GM12878 (cell line): ENCODE data around the gene SPTY2D1. TPM values are rescaled to one million over a fixed set of nuclear protein-coding genes. Genes with fewer than 3 reads are reported as not detected.
"Not testable (repeated sequence)": the region's sequence is repeated elsewhere in the genome, so short reads cannot be mapped to it uniquely, and the experiment has no call there.

Experiments
- ATAC-seq: fragments of 200-7000 bp; cut with Tn5 transposase; 3 replicates; pipeline ENCODE4 v1.9.1; 2020; ENCODE audit warnings: mild to moderate bottlenecking, moderate library complexity
- BruUV-seq: library from RNA; stranded (reverse); fragments of 400-500 nt; replicated peaks from 2 replicates; lab custom pipeline; 2021; lab: Mats Ljungman, UMichigan
- CTCF ChIA-PET: fragments of 300-600 bp; sonication (Branson Sonifier 250); formaldehyde crosslinking; extraction: SDS; loops from one replicate; lab custom pipeline; 2021; ENCODE audit warnings: inconsistent platforms; lab: Yijun Ruan, JAX
- POLR2A ChIA-PET: fragments of 350-600 bp; formaldehyde crosslinking; extraction: SDS; loops from one replicate; lab custom pipeline; 2021; ENCODE audit warnings: inconsistent platforms; lab: Charles Lee
- RAD21 ChIA-PET: fragments of 300-600 bp; sonication (Branson Sonifier 250); formaldehyde crosslinking; loops from one replicate; lab custom pipeline; 2023; ENCODE audit warnings: antibody characterized with exemption; ENCODE audit not compliant: unreplicated experiment; lab: Charles Lee
- SMC1A ChIA-PET: fragments of 300-600 bp; sonication (Branson Sonifier 250); formaldehyde crosslinking; loops from one replicate; lab custom pipeline; 2023; ENCODE audit not compliant: unreplicated experiment, uncharacterized antibody; lab: Charles Lee
- DNase-seq: peaks from one replicate; pipeline ENCODE4 v3.0.0-alpha.2; 2011; ENCODE audit warnings: low read depth, low spot score
- FAIRE-seq: peaks from 3 replicates; lab custom pipeline; 2011; peaks lifted over from hg19 to GRCh38; lab: Jason Lieb, UNC
- H2AFZ ChIP-seq: 2 replicates; pipeline ENCODE4 v1.6.0; 2011; ENCODE audit warnings: low read depth, low read length, control low read depth; ENCODE audit not compliant: control insufficient read depth
- H3K27ac ChIP-seq: 2 replicates; pipeline ENCODE4 v1.5.1; 2011; ENCODE audit warnings: control low read depth; ENCODE audit not compliant: control insufficient read depth, insufficient read depth
- H3K27me3 ChIP-seq, 2 experiments: replicated peaks in 1 of 2; 2 replicates each; pipeline versions ENCODE4 v1.6.0 to v1.6.1; 2011; ENCODE audit warnings: low read length in 1 of 2; ENCODE audit not compliant: control insufficient read depth in 2 of 2, insufficient read depth in 2 of 2
- H3K36me3 ChIP-seq, 2 experiments: 2 replicates each; pipeline ENCODE4 v1.5.1; 2011; ENCODE audit warnings: low read length in 1 of 2; ENCODE audit not compliant: control insufficient read depth in 2 of 2, insufficient read depth in 2 of 2
- H3K4me1 ChIP-seq: 2 replicates; pipeline ENCODE4 v1.6.1; 2011; ENCODE audit warnings: mild to moderate bottlenecking, low read length, moderate library complexity, mixed read lengths; ENCODE audit not compliant: control insufficient read depth, insufficient read depth
- H3K4me2 ChIP-seq: 2 replicates; pipeline ENCODE4 v1.6.0; 2011; ENCODE audit warnings: control low read depth; ENCODE audit not compliant: control insufficient read depth, insufficient read depth
- H3K4me3 ChIP-seq: fragments of 200-600 bp; sonication (generic); 2 replicates; pipeline ENCODE4 v1.5.1; 2016
- H3K79me2 ChIP-seq: 2 replicates; pipeline ENCODE4 v1.6.0; 2011; ENCODE audit warnings: low read length; ENCODE audit not compliant: control insufficient read depth, insufficient read depth
- H3K9ac ChIP-seq: 2 replicates; pipeline ENCODE4 v1.8.0; 2011; ENCODE audit warnings: low read length, control low read depth, mixed read lengths; ENCODE audit not compliant: control insufficient read depth, insufficient read depth
- H3K9me3 ChIP-seq: replicated peaks from 3 replicates; pipeline ENCODE4 v1.5.1; 2011; ENCODE audit warnings: mild to moderate bottlenecking, low read length; ENCODE audit not compliant: control insufficient read depth, insufficient read depth
- H4K20me1 ChIP-seq: 2 replicates; pipeline ENCODE4 v1.6.0; 2011; ENCODE audit not compliant: control insufficient read depth, insufficient read depth
- MYC ChIP-seq: IDR thresholded peaks from 2 replicates; pipeline ENCODE4 v1.6.1; 2011; ENCODE audit warnings: mild to moderate bottlenecking, low read length, moderate library complexity, inconsistent platforms; ENCODE audit not compliant: insufficient read depth, insufficient replicate concordance, insufficient read length, severe bottlenecking
- SPI1 ChIP-seq: IDR thresholded peaks from 2 replicates; pipeline ENCODE4 v1.6.1; 2011; ENCODE audit warnings: low read depth, mild to moderate bottlenecking, low read length, moderate library complexity, borderline replicate concordance; ENCODE audit not compliant: insufficient read depth
- STAT3 ChIP-seq: IDR thresholded peaks from 2 replicates; pipeline ENCODE4 v1.6.1; 2011; ENCODE audit warnings: low read depth, low read length, improper control_type of control experiment
- WGBS: methylation state at CpG from one replicate; pipeline ENCODE4 v1.1.6; 2016; ENCODE audit warnings: low lambda C conversion rate; ENCODE audit not compliant: insufficient replicate concordance, insufficient coverage; ENCODE audit errors: missing lambda C conversion rate; 5-methylcytosine and 5-hydroxymethylcytosine counted together
- in situ Hi-C: fragments of 300-500 bp; cut with MboI; formaldehyde crosslinking; loops from 9 replicates; pipeline ENCODE4 v1.14.3; 2018; ENCODE audit warnings: mixed read lengths
- intact Hi-C: fragments of 100-400 bp; cut with micrococcal nuclease; formaldehyde crosslinking; loops from one replicate; pipeline ENCODE4 v1.14.2; 2022; ENCODE audit not compliant: unreplicated experiment
- polyA plus RNA-seq, 11 experiments: library from polyadenylated mRNA; depleted of rRNA in 4 of 11; unstranded in 6 of 11; stranded (reverse) in 5 of 11; fragments of >200 nt; fragmentation: Nextera tagmentation in 4 of 11; fragmentation: Illumina TruSeq in 1 of 11; extraction: Ambion mirVana in 4 of 11; extraction: Trizol in 1 of 11; gene quantifications; 1 replicate in 1 of 11; 2 replicates in 10 of 11; pipeline versions ENCODE4 v1.2.1 to v1.2.3, GENCODE V29; 2011 to 2016; ENCODE audit warnings: inconsistent platforms in 2 of 11, missing spikeins in 2 of 11, low read depth in 1 of 11
- total RNA-seq, 4 experiments: library from RNA; depleted of rRNA in 3 of 4; stranded (reverse); fragments of >200 nt in 3 of 4; fragmentation: Illumina TruSeq in 1 of 4; extraction: Trizol in 1 of 4; gene quantifications; 2 replicates each; pipeline versions ENCODE4 v1.2.1 to v1.2.3, GENCODE V29; 2013 to 2021
- TF ChIP-seq, protein P1 (sequence below): IDR thresholded peaks from 2 replicates; pipeline ENCODE4 v1.6.1; 2012; ENCODE audit warnings: improper control_type of control experiment, low read depth, low read length; ENCODE audit not compliant: insufficient replicate concordance

SPTY2D1 gene
- total and polyA plus RNA-seq, 10 of the 15 experiments (the other 5 are each of a cell fraction or from before 2014, with no cell fraction given): 4.6 to 31.1 (median 15.5) TPM

DNA sequence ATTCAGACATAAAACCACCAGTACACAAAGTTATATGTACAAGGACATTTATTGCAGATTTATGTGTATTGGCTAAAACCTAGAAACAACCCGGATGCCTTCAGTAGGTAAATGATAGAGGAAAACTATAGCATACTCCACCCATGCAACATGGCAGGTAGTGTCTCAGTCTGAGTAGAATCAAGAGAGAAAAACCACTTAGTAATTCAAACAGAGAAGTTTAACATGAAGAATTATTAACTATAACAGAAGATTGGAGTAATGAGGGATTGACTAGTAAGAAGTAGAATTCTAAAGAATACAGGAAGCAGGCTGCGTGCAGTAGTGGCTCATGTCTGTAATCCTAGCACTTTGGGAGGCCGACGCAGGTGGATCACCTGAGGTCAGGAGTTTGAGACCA lies 16.2 kb upstream of the SPTY2D1 start (continued):
- TF ChIP-seq, protein P1, sequence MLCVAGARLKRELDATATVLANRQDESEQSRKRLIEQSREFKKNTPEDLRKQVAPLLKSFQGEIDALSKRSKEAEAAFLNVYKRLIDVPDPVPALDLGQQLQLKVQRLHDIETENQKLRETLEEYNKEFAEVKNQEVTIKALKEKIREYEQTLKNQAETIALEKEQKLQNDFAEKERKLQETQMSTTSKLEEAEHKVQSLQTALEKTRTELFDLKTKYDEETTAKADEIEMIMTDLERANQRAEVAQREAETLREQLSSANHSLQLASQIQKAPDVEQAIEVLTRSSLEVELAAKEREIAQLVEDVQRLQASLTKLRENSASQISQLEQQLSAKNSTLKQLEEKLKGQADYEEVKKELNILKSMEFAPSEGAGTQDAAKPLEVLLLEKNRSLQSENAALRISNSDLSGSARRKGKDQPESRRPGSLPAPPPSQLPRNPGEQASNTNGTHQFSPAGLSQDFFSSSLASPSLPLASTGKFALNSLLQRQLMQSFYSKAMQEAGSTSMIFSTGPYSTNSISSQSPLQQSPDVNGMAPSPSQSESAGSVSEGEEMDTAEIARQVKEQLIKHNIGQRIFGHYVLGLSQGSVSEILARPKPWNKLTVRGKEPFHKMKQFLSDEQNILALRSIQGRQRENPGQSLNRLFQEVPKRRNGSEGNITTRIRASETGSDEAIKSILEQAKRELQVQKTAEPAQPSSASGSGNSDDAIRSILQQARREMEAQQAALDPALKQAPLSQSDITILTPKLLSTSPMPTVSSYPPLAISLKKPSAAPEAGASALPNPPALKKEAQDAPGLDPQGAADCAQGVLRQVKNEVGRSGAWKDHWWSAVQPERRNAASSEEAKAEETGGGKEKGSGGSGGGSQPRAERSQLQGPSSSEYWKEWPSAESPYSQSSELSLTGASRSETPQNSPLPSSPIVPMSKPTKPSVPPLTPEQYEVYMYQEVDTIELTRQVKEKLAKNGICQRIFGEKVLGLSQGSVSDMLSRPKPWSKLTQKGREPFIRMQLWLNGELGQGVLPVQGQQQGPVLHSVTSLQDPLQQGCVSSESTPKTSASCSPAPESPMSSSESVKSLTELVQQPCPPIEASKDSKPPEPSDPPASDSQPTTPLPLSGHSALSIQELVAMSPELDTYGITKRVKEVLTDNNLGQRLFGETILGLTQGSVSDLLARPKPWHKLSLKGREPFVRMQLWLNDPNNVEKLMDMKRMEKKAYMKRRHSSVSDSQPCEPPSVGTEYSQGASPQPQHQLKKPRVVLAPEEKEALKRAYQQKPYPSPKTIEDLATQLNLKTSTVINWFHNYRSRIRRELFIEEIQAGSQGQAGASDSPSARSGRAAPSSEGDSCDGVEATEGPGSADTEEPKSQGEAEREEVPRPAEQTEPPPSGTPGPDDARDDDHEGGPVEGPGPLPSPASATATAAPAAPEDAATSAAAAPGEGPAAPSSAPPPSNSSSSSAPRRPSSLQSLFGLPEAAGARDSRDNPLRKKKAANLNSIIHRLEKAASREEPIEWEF: no peak
- TF ChIP-seq SPI1 (no peak), STAT3 (no peak), MYC (no peak)

DNA sequence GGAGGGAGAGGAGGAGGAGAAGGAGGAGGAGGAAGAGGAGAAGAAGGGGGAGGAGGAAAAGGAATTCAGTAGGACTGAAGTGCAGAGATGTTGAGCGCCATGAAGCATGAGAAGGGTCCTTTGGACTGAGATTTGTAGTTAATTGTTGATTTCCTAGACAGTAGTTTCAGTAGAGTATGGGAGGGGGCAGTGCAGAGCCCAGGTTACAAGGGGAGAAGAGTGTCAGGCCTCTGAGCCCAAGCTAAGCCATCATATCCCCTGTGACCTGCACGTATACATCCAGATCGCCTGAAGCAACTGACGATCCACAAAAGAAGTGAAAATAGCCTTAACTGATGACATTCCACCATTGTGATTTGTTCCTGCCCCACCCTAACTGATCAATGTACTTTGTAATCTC lies 8.9 kb upstream of the SPTY2D1 start:
- not testable (repeated sequence) for FAIRE-seq

More for the DNA sequence above, 8.9 kb upstream of the SPTY2D1 start:
- H3K36me3 ChIP-seq, BruUV-seq, H3K27me3 ChIP-seq, DNase-seq, SMC1A ChIA-PET, RAD21 ChIA-PET, ATAC-seq, in situ Hi-C loops, H3K9ac ChIP-seq, H3K4me1 ChIP-seq, H4K20me1 ChIP-seq, H3K4me3 ChIP-seq, CTCF ChIA-PET, H3K27ac ChIP-seq, POLR2A ChIA-PET, intact Hi-C loops, H3K79me2 ChIP-seq, H3K4me2 ChIP-seq, H3K9me3 ChIP-seq, H2AFZ ChIP-seq: not testable (repeated sequence)
- 60% methylated on average over 4 of the region's 4 CpGs for WGBS
